NOMO-1 (cell line): ENCODE measurements around the gene DLX5.

Experiments
- DNase-seq, 2 experiments: peaks; one replicate each; lab custom pipeline; 2025; ENCODE audit not compliant: unreplicated experiment in 2 of 2; lab: John Stamatoyannopoulos, UW

DLX5 gene

DNA sequence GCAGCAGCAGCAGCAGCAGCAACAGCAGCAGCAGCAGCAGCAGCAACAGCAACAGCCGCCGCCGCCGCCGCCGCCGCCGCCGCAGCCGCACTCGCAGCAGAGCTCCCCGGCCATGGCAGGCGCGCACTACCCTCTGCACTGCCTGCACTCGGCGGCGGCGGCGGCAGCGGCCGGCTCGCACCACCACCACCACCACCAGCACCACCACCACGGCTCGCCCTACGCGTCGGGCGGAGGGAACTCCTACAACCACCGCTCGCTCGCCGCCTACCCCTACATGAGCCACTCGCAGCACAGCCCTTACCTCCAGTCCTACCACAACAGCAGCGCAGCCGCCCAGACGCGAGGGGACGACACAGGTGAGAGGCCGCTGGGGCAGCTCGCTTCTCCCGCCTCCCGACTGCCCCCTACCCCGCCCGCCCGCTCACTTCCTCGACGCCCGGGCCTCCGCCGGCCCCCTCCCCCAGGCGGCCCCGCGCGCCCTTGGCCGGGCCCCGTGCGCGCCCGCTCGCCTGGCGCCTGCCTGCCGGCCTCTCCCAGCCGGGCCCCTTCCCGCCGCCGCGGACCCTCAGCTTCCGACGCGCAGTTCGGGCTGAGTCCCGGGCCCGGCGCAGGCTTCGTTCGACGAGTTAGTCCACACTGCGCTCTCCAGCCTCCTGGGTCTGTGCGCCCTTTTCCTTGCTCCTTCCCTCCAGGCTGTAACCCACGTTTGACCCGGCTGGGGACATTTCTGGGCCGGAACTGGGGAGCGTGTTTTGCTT is 18.4 kb downstream of the DLX5 start:
- peak; percentile 91 to 96 for DNase-seq

DNA sequence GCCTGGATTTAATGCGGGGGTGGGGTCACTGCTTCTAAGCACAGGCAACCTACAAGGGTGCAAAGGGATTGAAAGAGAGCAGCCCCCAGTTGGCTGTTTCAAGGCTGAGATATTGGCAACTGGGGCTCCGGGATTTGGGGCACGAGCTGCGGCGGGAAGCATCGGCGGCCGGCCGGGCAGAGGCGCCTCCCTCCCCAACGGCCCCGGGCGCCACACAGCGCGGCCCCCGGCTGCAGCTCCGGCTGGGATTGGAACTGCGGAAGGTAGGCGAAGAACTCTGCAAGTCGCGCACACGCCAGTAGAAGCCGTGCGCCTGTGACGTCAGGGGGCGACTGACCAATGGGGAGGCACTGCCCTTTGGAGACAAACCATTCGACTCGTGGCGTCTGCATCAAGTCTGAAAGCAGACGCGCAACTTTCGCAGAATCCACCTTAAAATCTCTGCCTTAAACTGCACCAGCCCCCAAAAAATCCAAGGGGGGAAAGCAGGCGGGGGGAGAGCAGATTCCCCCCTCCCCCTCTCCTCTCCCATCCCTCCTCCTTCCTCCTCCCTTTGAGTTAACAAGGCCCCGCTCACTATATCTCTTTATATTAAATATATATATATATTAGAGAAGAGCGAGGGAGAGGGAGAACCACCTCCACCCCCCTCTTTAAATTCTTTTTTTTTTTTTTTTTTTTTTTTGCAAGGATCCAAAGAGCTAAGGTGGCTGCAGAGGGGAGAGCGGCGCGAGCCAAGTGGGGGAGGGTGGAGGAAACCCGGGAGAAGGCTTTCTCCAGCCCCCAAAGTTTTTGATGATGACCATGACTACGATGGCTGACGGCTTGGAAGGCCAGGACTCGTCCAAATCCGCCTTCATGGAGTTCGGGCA is 19.2 kb downstream of the DLX5 start, which contains the start of gene DLX6:
Gene DLX6 (plus strand): TSS at position 371 of the 872 bp plus-strand sequence. CDS start 425 bp downstream, at position 796.
- peak; percentile 100 for DNase-seq

DNA sequence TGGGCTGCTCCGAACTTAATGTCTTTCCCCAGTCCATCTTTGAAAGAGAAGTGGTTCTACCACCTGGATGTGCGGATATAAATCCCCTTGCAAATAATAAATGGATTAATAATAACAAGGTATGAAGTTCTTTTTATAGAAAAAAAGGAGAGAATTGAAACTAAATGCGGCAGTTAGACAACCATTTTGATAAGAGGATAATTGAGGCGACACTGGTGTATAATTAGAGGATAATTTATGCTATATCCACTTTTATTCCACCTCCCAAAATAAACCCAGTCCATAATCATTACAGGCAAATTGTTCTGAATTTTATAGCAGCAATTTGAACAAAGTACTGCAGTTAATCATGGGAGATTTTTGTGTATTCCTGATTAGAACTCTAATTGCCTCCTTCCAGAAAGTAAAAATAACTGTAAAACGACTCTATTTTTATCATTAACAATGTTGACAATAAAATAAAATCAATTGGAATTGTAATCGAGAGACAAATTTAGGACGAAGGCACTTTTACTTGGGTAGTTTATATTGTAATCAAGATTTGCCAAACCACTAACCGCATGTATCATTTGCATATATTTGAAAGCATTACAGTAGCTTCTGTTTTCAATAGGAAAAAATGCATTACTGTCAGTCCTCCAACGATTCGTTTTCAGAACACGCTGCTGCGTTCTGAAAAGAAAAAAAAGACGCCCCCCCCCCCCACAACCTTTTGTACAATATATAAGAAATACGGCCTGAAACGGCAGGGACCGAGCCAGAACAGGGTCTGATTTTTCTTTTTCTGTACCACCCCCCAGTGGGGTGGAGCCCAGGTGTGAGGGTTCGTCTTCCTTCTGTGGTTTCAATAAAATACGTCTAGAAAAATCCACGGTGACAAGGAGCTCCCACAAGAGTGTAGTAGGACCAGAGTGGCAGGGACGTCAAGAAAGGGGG is 20.1 kb downstream of the DLX5 start:
- peak; percentile 36 to 79 for DNase-seq

DNA sequence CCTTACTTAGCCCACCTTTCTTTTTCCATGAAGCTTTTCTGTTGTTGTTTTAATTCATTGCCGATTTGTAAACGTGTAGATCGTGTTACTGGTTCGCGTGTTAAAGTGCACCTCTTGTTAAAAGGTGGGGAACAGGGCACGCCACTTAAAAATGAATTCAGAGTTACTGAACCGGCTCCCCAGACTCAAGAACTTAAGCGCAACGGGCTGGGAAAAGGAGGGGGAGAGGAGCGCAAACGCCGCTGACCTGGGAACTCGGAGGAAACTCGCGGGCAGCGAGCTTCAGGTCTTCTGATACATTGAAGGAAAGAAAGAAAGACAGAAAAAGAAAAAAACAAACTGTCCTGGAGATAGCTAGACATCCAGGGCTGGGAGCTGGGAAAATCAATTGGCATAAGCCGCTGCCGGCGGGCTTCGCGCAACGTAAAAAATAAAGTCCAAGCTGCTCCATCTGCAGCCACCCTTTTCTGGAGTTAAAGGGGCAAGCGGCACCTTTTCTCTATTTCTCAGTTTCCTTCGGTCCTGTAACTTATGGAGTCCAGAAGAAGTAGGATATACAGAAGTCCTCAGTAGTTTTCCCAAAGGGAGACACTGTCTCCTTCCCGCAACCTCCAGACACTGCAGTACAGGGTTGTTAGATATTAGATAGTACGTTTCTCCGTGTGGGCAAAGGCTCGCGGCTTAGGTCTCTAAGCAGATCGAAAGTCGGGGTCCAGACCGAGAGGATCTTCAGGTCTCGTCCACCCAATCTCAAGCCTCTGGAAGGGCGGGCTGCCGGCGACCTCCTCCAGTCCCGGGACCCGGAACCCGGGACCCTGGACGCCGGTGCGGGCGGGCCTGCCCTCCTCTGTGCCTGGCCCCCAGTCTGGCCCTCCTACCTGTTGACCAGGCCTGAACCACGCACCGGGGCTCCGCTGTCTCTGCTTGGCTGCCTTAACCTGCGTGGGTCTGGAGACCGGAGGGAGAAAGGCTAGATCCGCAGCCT is 21.1 kb downstream of the DLX5 start:
- DNase-seq: no peak

DNA sequence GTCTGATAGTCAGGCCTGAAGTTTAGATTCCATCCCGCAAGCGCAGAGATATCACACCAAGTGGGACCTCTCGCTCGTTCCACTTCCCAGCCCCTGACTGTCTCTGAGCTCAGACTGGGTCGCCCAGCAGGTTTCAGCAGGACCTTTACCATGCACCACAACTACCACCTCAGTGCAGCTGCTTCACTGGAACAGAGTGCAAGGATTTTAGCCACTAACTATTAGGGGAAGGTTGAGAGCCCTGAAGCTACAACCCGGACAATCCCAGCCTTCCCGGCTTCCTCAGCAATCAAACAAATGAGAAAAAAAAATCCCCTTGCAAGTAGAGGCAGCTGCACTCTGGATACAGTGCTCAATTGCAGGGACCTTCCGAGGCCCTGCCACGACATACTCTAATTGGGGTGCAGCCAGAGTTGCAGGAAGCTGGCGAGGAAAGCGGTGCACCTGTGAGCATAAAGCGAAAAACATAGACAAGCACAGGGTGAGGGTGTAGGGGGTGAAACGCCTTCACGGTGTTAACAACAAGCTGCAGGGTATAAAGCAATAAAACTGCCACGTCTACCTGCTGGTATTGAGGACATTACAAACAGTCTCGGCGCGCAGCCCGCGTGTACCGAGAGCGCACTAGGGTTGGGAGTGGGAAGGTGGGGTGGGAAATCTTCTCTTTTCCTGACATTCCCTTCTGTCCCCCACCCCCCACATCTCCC is 21.9 kb downstream of the DLX5 start:
- DNase-seq: no peak

DNA sequence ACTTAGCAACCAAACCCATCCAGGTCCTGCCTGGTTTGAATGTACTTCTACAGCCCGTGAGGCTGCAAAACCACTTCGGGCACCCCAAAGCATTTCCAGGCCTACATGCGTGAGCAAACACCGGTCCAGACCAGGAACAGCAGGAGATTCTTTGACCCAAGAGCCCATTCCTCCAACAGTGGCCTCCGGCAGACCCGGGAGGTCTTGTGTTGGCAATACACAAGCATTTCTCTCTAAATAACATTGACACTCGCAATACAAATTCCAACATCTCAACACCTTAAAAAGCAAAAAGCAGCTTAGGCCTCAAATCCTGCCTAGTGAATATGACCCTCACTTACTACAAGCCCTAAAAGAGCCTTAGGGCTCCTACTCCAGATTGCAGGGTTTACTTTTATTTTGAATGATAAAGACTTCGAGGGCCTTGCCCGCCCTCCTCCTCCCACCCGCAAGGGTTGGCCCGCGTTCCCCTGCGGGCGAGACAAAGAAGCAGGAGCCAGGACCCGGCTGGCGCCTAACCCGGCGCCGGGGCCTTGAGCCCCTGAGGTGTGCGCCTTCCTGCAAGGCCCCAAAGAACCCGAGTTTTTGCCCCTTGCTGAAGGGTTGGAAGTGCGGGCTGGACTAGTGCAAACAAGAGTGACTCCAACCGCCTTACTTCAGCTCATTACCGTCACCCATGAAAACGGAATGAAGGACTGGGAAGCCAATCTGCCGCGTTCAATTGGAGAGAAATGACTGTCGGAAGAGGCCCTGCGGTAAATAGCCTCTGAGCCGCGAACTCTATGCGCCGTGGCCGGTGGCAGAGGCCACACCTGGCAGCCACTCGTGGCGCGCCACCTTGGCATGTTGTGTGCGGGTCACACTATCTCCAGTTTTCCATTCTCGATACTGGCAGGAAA is 22.7 kb downstream of the DLX5 start:
- DNase-seq: no peak

DNA sequence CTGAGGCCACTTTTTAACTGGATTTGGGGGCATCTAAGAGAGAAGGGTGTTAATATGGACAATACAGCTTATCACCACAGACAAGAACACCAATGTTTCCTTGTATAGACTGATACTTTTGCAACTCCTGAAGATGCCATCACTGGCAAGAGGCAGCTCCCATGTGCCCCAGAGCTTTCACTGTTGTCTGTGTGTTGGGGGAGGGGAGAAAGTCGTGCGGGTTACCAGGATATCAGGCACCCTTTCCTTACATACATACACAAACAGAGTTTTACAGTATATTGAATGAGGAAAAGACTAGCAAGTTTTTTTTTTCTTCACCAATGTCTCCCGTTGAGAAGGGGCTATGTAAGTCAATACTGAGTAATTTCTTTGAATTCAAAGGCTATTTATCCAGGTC is 23.4 kb downstream of the DLX5 start:
- no peak for DNase-seq

DNA sequence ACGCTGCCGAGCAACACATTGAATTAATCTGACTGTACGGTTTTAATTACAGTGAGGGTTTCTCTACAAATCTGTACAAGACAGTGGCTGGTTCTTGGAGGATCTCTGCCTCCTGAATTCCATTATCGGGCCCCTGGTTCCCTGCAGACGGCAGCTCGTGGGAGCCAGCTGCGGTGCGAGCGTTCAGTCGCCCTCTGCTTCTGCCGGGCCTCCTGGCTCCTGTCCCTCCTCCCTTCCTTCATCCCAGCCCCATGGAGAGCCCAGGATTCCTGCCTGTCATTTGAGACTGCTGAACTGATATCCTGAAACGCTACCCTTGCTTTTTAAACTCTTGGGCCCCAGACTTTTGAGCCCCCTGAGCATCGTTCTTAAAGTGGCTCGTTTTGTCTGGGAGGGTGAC is 25.9 kb downstream of the DLX5 start:
- no peak for DNase-seq

DNA sequence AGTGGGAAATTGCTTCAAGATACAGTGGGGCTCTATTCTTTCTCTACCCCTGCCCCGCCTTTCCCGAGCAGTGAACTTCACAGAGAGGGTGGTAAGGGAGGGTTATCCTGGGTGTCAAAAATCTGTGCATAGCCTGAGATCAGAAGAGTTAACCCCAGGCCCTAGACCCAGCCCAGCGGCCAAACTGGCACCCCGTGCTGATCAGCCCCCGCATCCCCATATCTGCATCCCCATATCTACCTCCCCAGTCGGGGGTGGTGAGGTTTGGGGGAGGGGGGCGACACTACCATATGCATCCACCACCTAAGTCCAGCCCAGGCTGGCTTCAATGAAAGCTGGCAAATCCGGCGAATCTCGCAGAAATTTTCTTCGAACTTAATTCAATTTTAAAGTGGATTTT is 26.3 kb downstream of the DLX5 start:
- no peak for DNase-seq

DNA sequence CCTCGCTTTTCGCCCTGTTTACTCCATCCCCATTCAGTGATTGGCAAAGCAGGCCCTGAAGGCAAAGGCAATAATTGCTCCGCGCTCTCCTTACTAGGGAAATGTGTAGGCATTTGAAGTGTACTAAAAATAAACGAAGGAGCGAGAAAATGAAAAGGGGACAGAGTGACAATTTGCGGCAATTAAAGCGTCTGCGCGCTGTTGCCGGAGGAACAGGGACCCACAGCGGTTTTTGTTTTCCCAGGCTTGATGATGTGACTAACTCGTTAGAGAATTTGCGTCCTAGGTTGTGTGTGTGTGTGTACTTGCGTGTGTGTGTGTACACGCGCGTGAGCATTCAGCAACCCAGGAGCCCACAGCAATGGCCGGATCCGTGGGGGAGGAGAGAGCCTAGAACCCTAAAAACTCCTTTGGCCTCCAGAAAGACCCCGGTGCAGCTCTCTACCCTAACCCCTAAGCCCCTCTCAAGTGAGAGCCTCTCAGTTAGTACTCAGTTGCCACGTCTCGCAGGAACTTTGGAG is 27.1 kb downstream of the DLX5 start:
- DNase-seq: no peak

DNA sequence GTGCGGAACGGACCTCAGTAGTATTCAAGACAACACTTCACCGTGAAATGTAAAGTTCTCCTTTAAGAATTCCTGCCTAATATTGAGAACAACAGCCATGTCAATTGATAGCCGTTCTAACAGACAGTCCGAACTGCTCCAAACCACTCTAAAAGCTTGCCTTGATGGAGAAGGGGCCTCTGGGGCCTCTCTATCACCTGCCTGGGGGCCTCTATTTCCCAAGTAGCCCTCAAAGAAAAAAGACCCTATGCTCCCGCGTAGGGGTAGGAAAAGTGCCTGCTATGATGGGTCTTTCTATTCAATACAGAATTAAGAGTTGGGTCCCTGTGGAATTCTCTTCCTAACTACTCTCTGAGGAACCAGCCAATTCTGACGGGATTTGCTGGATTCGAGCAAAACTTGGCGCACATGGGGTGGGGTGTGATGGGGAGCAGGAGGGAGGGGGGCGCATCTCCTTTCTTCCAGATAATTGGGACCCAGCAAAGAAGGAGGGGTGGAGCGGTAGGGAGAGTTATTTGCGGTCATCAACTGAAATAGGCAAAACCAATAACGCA is 27.6 kb downstream of the DLX5 start:
- no peak for DNase-seq

DNA sequence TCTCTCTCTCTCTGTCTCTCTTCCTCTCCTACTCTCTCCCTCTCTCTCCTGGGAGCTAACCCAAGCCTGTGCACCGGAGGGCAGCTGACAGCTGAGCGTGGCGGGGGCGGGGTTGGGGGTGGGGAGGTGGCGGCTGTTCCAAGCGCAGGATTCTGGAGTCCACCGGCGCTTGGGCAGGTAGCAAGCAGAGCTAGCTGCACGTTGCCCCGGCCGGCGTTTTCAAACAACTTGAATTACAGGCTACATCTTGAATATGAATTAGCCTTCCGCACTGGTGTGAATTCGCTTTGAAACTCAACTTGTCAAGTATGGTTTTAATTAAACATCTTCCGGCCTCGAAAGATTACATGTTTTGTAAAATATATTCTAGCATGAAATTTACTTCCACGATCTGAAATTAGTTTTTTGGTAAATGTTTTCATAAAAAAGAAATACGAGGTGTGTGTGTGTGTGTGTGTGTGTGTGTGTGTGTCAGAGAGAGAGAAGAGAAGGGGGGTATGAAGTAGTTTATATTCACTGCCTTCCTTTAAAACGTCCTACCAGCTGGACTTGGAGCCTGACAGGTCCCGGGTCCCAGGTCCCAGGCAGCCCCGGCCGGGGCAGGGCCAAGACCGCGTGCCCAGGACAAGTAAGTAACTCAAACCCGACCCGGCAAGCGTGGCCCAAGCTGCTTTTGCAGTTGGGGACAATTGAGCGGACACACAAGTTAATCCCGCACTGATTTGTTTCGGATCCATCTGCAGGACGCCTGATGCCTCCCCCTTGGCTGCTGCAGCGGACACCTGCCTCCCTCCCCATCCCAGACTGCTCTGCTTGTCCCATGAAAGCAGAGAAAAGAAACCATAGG is 28.3 kb downstream of the DLX5 start:
- no peak for DNase-seq

DNA sequence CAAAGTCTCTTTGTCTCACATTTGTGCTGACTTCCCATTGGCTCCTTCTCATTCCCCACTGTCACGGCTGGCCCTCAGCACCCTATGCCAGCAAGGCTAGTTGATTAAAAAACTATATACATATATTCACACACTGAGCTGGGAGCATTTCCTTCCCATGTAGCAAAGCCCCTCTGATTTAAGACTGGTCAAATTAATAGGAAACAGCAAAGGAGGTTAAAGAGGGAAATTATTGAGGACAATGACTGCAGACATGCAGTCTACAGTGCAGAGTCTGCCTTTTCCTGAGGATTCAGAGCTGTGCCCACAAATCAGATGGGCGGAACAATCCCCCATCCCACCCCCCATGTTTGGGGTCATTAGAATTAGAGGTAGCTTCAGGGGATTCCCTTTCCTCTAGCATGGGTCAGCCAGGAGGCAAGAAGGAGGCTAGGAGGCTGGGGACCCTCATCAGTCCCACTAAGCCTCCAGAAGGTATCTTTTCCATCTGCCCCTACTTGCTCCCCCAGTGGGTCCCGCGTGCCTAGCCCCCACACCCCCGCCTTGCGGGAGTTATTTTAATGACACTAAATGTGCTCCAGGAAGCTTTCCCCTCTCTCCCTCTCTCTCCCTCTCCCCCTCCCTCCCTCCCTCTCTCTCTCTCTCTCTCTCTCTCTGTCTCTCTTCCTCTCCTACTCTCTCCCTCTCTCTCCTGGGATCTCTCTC is 29.1 kb downstream of the DLX5 start:
- no peak for DNase-seq

DNA sequence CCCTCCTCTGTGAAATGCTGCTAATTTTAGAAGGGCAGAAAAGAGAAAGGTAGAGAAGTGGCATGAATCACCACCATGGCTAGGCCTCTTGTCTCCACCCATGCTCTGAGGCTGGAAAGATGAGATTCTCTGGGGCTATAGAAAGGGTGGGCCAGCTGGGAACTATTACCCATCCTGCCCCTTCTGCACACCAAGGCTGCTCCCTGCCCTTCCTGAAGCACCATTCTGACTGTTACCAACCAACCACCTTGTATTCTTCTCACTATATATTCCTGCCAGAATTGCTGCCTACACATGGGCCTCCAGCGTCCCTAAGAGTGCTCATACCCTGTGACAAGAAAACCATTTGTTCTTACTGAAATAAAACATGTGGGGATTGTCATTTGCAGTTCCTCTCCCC is 30.7 kb downstream of the DLX5 start:
- DNase-seq: no peak

DNA sequence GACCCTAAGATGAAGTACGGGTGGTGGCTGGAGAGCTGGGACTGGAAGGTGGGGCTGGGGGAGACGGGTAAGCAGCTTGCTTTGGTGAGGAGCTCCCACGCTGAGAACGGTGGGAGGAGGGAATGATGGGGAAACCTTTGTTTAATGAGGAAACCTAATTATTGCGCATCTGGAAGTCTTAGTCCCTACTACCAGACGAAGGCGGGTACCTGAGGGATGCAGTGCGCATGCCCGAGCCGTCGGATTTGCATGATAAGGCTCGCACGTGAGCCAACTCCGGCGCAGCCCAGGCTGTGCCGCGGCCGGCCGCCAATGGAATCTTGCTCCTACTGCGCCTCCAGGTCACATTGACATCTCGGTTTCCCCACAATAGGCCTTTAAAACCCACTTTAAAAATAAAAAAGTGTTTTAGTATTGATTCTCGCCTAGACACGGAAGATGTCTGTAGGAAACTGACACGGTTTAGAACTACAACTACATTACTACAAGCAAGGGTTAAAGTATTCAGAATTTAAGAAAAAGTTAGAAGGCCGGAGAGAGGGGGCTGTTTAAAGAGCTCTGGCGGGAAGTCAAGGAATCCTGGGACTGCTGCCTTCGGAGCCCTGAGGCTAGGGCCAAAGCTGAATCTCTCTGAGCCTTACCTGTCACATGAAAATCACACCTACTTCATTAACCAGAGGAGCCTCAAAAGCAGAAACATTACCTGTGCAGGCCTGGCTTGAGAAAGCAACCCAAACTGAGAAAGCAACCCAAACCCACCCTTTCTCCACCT is 31.4 kb downstream of the DLX5 start:
- no peak for DNase-seq
